GM06990 (cell line): ENCODE results near the gene IAH1.

ENCODE experiments used
- DNase-seq: peaks from one replicate; pipeline ENCODE4 v3.0.0-alpha.2; 2011; ENCODE audit not compliant: insufficient read length; ENCODE audit errors: extremely low read depth
- H3K27me3 ChIP-seq: replicated peaks from 2 replicates; pipeline ENCODE4 v1.6.0; 2011; ENCODE audit warnings: low read length; ENCODE audit not compliant: control insufficient read depth, insufficient read depth
- H3K36me3 ChIP-seq: 2 replicates; pipeline ENCODE4 v1.5.1; 2011; ENCODE audit warnings: low read length; ENCODE audit not compliant: control insufficient read depth, insufficient read depth
- H3K4me3 ChIP-seq: replicated peaks from 2 replicates; pipeline ENCODE4 v1.5.1; 2011; ENCODE audit warnings: low read depth, mild to moderate bottlenecking, control low read depth, low read length
- TF ChIP-seq, protein P1 (sequence below): IDR thresholded peaks from 2 replicates; pipeline ENCODE4 v1.5.1; 2011; ENCODE audit warnings: low read length, control low read depth, mild to moderate bottlenecking, inconsistent platforms; ENCODE audit not compliant: insufficient read depth, poor library complexity, severe bottlenecking

IAH1 gene

DNA sequence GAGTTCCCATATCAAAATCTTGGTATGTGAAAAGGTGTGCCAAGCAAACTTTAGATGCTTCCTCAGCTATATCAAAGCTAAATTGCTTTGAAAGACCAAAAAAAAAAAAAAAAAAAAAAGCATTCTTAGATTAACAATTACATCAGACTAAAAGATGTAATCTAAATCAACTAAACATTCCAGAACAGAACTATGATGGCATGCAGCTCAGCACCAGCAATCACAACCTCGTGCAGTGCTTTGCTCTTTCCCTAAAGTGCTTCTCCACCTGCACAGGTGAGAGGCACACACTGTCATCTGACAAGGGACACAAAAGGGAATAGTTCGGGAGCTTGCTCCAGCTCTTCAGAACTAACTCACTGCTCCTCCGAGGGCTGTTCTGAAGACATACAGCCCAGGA, 43.8 kb downstream of the IAH1 start:
- Histone ChIP-seq H3K4me3 (no peak overlapping the region), H3K27me3 (no peaks in the 10 kb centered on the region), H3K36me3 (peaks cover 15% of the 10 kb centered on the region)
- no peak for DNase-seq
- TF ChIP-seq, protein P1, sequence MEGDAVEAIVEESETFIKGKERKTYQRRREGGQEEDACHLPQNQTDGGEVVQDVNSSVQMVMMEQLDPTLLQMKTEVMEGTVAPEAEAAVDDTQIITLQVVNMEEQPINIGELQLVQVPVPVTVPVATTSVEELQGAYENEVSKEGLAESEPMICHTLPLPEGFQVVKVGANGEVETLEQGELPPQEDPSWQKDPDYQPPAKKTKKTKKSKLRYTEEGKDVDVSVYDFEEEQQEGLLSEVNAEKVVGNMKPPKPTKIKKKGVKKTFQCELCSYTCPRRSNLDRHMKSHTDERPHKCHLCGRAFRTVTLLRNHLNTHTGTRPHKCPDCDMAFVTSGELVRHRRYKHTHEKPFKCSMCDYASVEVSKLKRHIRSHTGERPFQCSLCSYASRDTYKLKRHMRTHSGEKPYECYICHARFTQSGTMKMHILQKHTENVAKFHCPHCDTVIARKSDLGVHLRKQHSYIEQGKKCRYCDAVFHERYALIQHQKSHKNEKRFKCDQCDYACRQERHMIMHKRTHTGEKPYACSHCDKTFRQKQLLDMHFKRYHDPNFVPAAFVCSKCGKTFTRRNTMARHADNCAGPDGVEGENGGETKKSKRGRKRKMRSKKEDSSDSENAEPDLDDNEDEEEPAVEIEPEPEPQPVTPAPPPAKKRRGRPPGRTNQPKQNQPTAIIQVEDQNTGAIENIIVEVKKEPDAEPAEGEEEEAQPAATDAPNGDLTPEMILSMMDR: no peak

DNA sequence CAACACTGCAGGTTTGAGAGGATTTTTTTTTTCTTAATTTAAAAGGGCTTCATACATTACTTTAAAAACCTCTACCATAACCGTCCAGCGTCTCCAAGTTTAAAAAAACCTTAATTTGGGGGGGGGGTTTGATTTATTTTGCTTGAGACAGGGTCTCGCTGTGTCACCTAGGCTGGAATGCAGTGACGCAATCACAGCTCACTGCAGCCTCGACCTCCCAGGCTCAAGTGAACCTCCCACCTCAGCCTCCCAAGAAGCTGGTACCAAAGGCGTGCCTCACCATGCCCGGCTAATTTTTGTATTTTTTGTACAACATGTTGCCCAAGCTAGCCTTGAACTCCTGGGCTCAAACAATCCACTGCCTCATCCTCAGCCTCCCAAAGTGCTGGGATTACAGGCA, 44.4 kb downstream of the IAH1 start:
- H3K27me3 ChIP-seq: no peaks in the 10 kb centered on the region
- H3K36me3 ChIP-seq: peaks cover 13% of the 10 kb centered on the region
- no peak overlapping the region for H3K4me3 ChIP-seq
- no peak for DNase-seq
- TF ChIP-seq, protein P1: no peak

DNA sequence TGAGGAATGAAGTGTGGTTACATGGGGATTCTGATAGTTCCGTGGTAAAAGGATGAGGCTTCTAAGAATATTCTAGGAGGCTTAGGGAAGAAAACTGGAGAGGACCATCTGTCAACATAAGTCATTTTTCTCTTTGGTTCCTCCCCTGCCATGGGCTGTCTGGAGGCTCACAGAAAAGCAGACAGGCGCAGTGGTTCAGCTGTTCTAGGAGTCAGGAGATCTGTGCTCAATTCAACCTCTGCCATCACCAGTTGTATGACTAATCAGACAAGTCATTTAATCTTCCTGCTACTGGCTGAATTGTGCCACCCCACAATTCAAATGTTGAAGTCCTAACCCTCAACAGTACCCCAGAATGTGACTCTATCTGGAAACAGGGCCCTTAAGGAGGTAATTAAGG, 44.9 kb downstream of the IAH1 start:
- peaks cover 13% of the 10 kb centered on the region for H3K36me3 ChIP-seq

DNA sequence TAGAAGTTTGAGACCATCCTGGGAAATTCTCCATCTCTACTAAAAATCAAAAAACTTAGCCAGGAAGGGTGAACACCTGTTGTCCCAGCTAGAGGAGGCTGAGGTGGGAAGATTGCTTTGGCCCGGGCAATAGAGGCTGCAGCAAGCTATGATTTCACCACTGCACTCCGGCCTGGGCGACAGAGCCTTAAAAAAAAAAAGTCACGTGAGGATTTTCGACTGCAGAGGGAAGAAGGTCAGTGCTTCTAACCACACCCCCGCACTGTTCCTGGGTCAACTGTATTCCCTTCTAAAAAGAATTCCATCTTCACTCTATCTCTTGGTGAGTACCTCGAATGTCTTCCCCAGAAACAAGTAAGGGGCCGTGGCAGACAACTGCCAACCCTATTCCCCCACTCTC, 49.9 kb downstream of the IAH1 start:
- TF ChIP-seq, protein P1: no peak
- Histone ChIP-seq H3K4me3 (no peak overlapping the region), H3K27me3 (no peaks in the 10 kb centered on the region), H3K36me3 (peaks cover 4% of the 10 kb centered on the region)
- DNase-seq: no peak

More for the DNA sequence above, 44.9 kb downstream of the IAH1 start:
- TF ChIP-seq, protein P1: no peak
- Histone ChIP-seq H3K27me3 (no peaks in the 10 kb centered on the region), H3K4me3 (no peak overlapping the region)
- no peak for DNase-seq

DNA sequence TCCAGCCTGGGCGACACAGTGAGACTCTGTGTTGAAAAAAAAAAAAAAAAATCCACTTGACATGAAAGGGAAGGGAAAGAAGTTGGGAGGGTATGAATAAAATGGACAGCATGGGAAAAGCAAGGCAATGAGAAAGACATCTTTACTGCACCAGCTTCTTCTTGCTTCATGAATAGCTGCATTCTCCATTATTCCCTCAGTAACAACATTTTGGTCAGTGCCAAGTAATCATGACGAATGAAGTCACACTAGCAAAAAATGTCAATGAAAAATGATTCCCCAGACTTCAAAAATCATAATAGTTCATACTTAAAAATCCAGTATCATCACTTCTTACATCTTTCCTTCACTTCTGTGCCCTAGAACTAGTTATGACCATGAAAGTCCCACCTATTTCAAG, 50.9 kb downstream of the IAH1 start:
- no peak for DNase-seq
- Histone ChIP-seq H3K36me3 (peaks cover 4% of the 10 kb centered on the region), H3K27me3 (no peaks in the 10 kb centered on the region), H3K4me3 (no peak overlapping the region)
- TF ChIP-seq, protein P1: no peak
